Adrenal gland (tissue), 12 donors: ENCODE data around the gene SMIM43. TPM values are rescaled to one million over a fixed set of nuclear protein-coding genes. Genes with fewer than 3 reads are reported as not detected.

Experiments
- DNase-seq, 7 donors: peaks; one replicate each; pipeline ENCODE4 v3.0.0-alpha.2; 2019 to 2020
- H3K27ac ChIP-seq, 5 donors: fragments of 200-600 bp; sonication (generic) in 4 of 5; 1 replicate in 3 of 5; 2 replicates in 2 of 5; pipeline versions ENCODE4 v1.5.1 to v1.8.0; 2016 to 2020; ENCODE audit warnings: mild to moderate bottlenecking in 1 of 5
- H3K27me3 ChIP-seq: fragments of 200-600 bp; 2 replicates; pipeline ENCODE4 v1.8.0; 2021
- H3K36me3 ChIP-seq, 2 donors: fragments of 200-600 bp; replicated peaks in 1 of 2; 1 replicate in 1 of 2; 2 replicates in 1 of 2; pipeline versions ENCODE4 v1.5.1 to v1.8.0; 2018 to 2022
- H3K4me1 ChIP-seq, 2 donors: fragments of 200-600 bp; replicated peaks in 1 of 2; 1 replicate in 1 of 2; 2 replicates in 1 of 2; pipeline versions ENCODE4 v1.5.1 to v1.8.0; 2018 to 2021
- H3K4me3 ChIP-seq, 4 donors: fragments of 200-600 bp; sonication (generic) in 3 of 4; one replicate each; pipeline ENCODE4 v1.5.1; 2016 to 2018
- H3K9me3 ChIP-seq, 3 donors: fragments of 200-600 bp; sonication (generic) in 1 of 3; replicated peaks in 1 of 3; 1 replicate in 2 of 3; 2 replicates in 1 of 3; pipeline versions ENCODE4 v1.5.1 to v1.8.0; 2016 to 2021
- CTCF ChIP-seq, 6 experiments: fragments of 450-650 bp in 4 of 6; fragments of 200-600 bp in 2 of 6; sonication (generic) in 1 of 6; IDR thresholded peaks; 1 replicate in 5 of 6; 2 replicates in 1 of 6; pipeline versions ENCODE4 v1.5.1 to v1.8.0; 2016 to 2021; ENCODE audit warnings: antibody characterized with exemption in 6 of 6, mild to moderate bottlenecking in 2 of 6, moderate library complexity in 1 of 6
- POLR2A ChIP-seq, 2 donors: fragments of 450-650 bp; IDR thresholded peaks; one replicate each; pipeline ENCODE4 v1.6.1; 2017; ENCODE audit warnings: antibody characterized with exemption in 2 of 2, mild to moderate bottlenecking in 2 of 2, moderate library complexity in 1 of 2
- WGBS, 4 donors: extraction: QIAGEN DNeasy Blood & Tissue Kit in 2 of 4; methylation state at CpG; one replicate each; pipeline versions ENCODE4 v1.1.5 to v1.1.7; 2013 to 2017; 5-methylcytosine and 5-hydroxymethylcytosine counted together
- intact Hi-C, 2 donors: fragments of 100-400 bp; cut with DNase I; formaldehyde crosslinking; loops; one replicate each; pipeline versions ENCODE4 v1.14.1 to v1.15.0; 2022 to 2023
- polyA plus RNA-seq, 3 donors: library from polyadenylated mRNA; stranded (reverse); fragments of 200-250 nt in 2 of 3; fragments of 350-450 nt in 1 of 3; fragmentation: Illumina TruSeq in 1 of 3; extraction: RNeasy Lipid Tissue Mini Kit (QIAGEN cat#74804) in 1 of 3; gene quantifications; one replicate each; pipeline ENCODE4 v1.2.3, GENCODE V29; 2013 to 2014
- total RNA-seq, 9 donors: library from RNA; depleted of rRNA in 4 of 9; stranded (reverse); fragments of >200 nt in 4 of 9; fragments of 120-200 nt in 1 of 9; fragmentation: NEBNext Ultra II Directional in 1 of 9; extraction: Animal tissue kit (Norgen Biotek cat#: 25700) in 1 of 9; gene quantifications; one replicate each; pipeline versions ENCODE4 v1.1.0 to v1.2.4, GENCODE V29; 2013 to 2023
- donor health status: healthy with polysubstance abuse.
- donor health status: Bipolar disorder and iron deficiency.
- donor health status: DM: yes; HTN: yes; CAD: no.
- donor health status: DM: no; HTN: no; CAD: no.
- donor health status: DM: no; HTN: no; CAD: no.
- donor health status: DM: yes; HTN: yes; CAD: no.

Gene SMIM43
- total and polyA plus RNA-seq, 12 donors: 0.14 to 0.20 (median 0.16) TPM; not detected in 9

- TF ChIP-seq POLR2A (IDR thresholded peaks at IDR 0.05) (no peak), CTCF (IDR thresholded peaks at IDR 0.05) (no peak)
- H3K36me3 ChIP-seq: peaks cover 0 to 35% of the 10 kb centered on the region in 2 donors
- H3K27me3 ChIP-seq: no peaks in the 10 kb centered on the region
- no peak for DNase-seq
- peak overlapping the region in 1 of 5 donors; percentile 91 for H3K27ac ChIP-seq
- no peaks in the 10 kb centered on the region for H3K9me3 ChIP-seq
- intact Hi-C loops: no loop called here
- peaks cover 0 to 10% of the 10 kb centered on the region in 2 donors for H3K4me1 ChIP-seq
- 17 to 26% (median 20%) methylated on average over 4 of the region's 4 CpGs for WGBS, 4 donors
- H3K4me3 ChIP-seq: peak overlapping the region in 3 of 4 donors; percentile 52 to 93 (median 76)
Observed at GRCh38 chr4:121801715-121802075, 36.7 kb upstream of the SMIM43 start.

GRCh38 chr4:121800961-121801714 lies 36.2 kb upstream of the SMIM43 start, which contains the start of gene EXOSC9:
TSS of gene EXOSC9 (plus strand) at chr4:121801323. CDS start at chr4:121801425, 102 bp downstream.
- Histone ChIP-seq H3K36me3 (peaks cover 0 to 30% of the 10 kb centered on the region in 2 donors), H3K4me3 (peak within 1 kb of the TSS; percentile 52 to 93 (median 82)), H3K9me3 (no peaks in the 10 kb centered on the region), H3K27ac (peak within 1 kb of the TSS; percentile 34 to 92 (median 90)), H3K4me1 (peaks cover 0 to 10% of the 10 kb centered on the region in 2 donors), H3K27me3 (no peaks in the 10 kb centered on the region)
- intact Hi-C loops: no loop called here
- DNase-seq: peak; percentile 93 to 97 (median 96)
- TF ChIP-seq POLR2A (IDR thresholded peaks at IDR 0.05) (peak; percentile 63 to 83), CTCF (IDR thresholded peaks at IDR 0.05) (peak in 1 of 6 experiments; percentile 10)
- WGBS, 4 donors: 0 to 1% (median 0%) methylated on average over 43 to 48 of the region's 48 CpGs

GRCh38 chr4:121800638-121800960 lies 35.6 kb upstream of the SMIM43 start:
- 31 to 42% (median 36%) methylated on average over 8 of the region's 8 CpGs for WGBS, 4 donors
- intact Hi-C loops: no loop called here

More at GRCh38 chr4:121800638-121800960, 35.6 kb upstream of the SMIM43 start:
- Histone ChIP-seq H3K27ac (peak overlapping the region; percentile 34 to 92 (median 90)), H3K27me3 (no peaks in the 10 kb centered on the region), H3K36me3 (peaks cover 0 to 26% of the 10 kb centered on the region in 2 donors), H3K4me1 (peaks cover 0 to 10% of the 10 kb centered on the region in 2 donors), H3K9me3 (no peaks in the 10 kb centered on the region), H3K4me3 (peak overlapping the region in 3 of 4 donors; percentile 76 to 93 (median 88))
- TF ChIP-seq CTCF (IDR thresholded peaks at IDR 0.05) (no peak), POLR2A (IDR thresholded peaks at IDR 0.05) (no peak)
- no peak for DNase-seq
